ENCODE data around the gene STEAP1.

STEAP1 gene

GRCh38 chr7:90211391-90212148 lies 57.3 kb downstream of the STEAP1 start, which contains the start of gene STEAP2:
STEAP2 (plus strand) TSS chr7:90211740; CDS start chr7:90225083, 13,343 bp downstream.
- no peak for DNase-seq (ENCODE audit: low read depth)

- no peak for DNase-seq (ENCODE audit: low read depth)
Observed at GRCh38 chr7:90212149-90212495, 57.9 kb downstream of the STEAP1 start.

- DNase-seq (ENCODE audit: low read depth): no peak
Observed at GRCh38 chr7:90213521-90213920, 59.3 kb downstream of the STEAP1 start.

All from stimulated activated CD8-positive, alpha-beta memory T cell treated with anti-CD3 and anti-CD28 coated beads, Interleukin-15, amount 100 ng/mL, for 24 hours (primary cell).